ENCODE measurements around the gene HNRNPU.

Gene HNRNPU

DNA sequence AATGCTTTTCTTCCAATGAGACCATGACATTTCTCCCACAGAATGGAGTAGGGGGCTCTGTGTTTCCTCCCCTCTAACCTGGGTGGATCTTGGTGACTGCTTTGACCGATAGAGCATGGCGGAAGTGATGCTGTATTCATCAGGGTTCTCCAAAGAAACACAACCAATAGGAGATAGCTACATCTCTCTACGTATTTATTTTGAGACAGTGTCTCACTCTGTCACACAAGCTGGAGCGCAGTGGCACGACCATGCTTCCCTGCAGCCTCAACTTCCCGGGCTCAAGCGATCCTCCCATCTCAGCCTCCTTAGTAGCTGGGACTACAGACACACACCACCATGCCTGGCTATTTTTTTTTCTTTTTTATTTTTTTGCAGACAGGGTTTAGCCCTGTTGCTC lies 29.5 kb upstream of the HNRNPU start:
- no peak overlapping the region for H3K4me3 ChIP-seq (ENCODE audit: control insufficient read depth in 1 of 7, extremely low read depth in 1 of 7, insufficient read depth in 4 of 7, low read depth in 2 of 7, low read length in 6 of 7)
- POLR2A ChIA-PET = no interaction called here
- WGBS (ENCODE audit: insufficient coverage) = 98% methylated on average over 7 of the region's 7 CpGs
- no peaks in the 10 kb centered on the region for H3K36me3 ChIP-seq (ENCODE audit: control insufficient read depth in 4 of 4, insufficient read depth in 4 of 4, low read length in 3 of 4)
- no peak overlapping the region for H3K27ac ChIP-seq (ENCODE audit: insufficient read depth in 1 of 2, low read depth in 1 of 2, low read length in 2 of 2, poor library complexity in 1 of 2, severe bottlenecking in 2 of 2)
- no peak for DNase-seq
- no peaks in the 10 kb centered on the region for H3K27me3 ChIP-seq (replicated peaks in 2 of 5; ENCODE audit: control insufficient read depth in 4 of 5, insufficient read depth in 5 of 5, low read length in 4 of 5)
- no peaks in the 10 kb centered on the region for H3K9me3 ChIP-seq (ENCODE audit: control extremely low read depth in 1 of 5, control insufficient read depth in 4 of 5, insufficient read depth in 2 of 5, low read depth in 1 of 5, low read length in 4 of 5)
- H3K4me1 ChIP-seq (ENCODE audit: control extremely low read depth in 1 of 4, control insufficient read depth in 4 of 4, insufficient read depth in 4 of 4, low read length in 3 of 4) = no peaks in the 10 kb centered on the region
- CTCF ChIA-PET = interaction anchor here (1.5 kb wide), 1 partner anchor 25 kb away, joined by 3 read pairs; no protein-coding TSS in a partner anchor

GRCh38 chr1:244887281-244887680 lies 22.9 kb upstream of the HNRNPU start:
- no peaks in the 10 kb centered on the region for H3K36me3 ChIP-seq (ENCODE audit: control insufficient read depth in 4 of 4, insufficient read depth in 4 of 4, low read length in 3 of 4)
- no peak overlapping the region for H3K27ac ChIP-seq (ENCODE audit: insufficient read depth in 1 of 2, low read depth in 1 of 2, low read length in 2 of 2, poor library complexity in 1 of 2, severe bottlenecking in 2 of 2)
- ChIA-PET POLR2A (no interaction called here), CTCF (interaction anchor here (0.9 kb wide), 1 partner anchor 14 kb away, joined by 4 read pairs; no protein-coding TSS in a partner anchor)
- H3K9me3 ChIP-seq (ENCODE audit: control extremely low read depth in 1 of 5, control insufficient read depth in 4 of 5, insufficient read depth in 2 of 5, low read depth in 1 of 5, low read length in 4 of 5) = no peaks in the 10 kb centered on the region
- no peak for DNase-seq
- no peaks in the 10 kb centered on the region for H3K4me1 ChIP-seq (ENCODE audit: control extremely low read depth in 1 of 4, control insufficient read depth in 4 of 4, insufficient read depth in 4 of 4, low read length in 3 of 4)
- no peak overlapping the region for H3K4me3 ChIP-seq (ENCODE audit: control insufficient read depth in 1 of 7, extremely low read depth in 1 of 7, insufficient read depth in 4 of 7, low read depth in 2 of 7, low read length in 6 of 7)
- 93% methylated on average over 4 of the region's 4 CpGs for WGBS (ENCODE audit: insufficient coverage)
- no peaks in the 10 kb centered on the region for H3K27me3 ChIP-seq (replicated peaks in 2 of 5; ENCODE audit: control insufficient read depth in 4 of 5, insufficient read depth in 5 of 5, low read length in 4 of 5)

DNA sequence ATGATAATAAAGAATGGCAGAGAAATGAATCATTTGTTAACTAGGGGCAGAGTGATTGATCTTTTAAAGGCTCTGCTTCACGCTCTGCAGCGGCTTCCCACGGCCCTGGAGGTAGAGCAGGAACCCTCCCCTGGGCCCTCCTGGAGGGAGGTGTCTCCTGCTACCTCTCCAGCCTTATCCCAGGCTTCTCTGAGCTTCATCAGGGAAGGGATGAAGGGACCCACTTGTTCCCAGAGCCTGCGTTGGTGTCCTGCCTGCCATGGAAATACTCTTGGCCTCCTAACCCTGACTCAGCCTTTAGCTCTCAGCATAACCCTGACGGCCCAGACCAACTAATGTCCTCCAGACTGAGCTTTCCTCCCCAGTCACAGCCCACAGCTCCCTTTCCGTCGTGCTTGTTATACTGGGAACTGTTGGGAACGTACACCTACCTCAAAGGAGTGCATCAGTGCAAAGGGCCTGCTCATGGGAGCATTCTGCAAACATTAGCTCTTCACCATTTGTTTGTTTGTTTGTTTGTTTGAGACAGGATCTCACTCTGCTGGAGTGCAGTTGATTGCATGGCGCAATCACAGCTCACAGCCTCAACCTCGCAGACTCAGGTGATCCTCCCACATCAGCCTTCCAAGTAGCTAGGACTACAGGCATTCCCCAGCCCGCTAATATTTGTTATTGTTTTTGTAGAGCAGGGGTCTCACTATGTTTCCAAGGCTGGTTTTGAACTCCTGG lies 17.4 kb upstream of the HNRNPU start:
- Histone ChIP-seq H3K4me1 (ENCODE audit: control extremely low read depth in 1 of 4, control insufficient read depth in 4 of 4, insufficient read depth in 4 of 4, low read length in 3 of 4) (no peaks in the 10 kb centered on the region), H3K36me3 (ENCODE audit: control insufficient read depth in 4 of 4, insufficient read depth in 4 of 4, low read length in 3 of 4) (no peaks in the 10 kb centered on the region), H3K27ac (ENCODE audit: insufficient read depth in 1 of 2, low read depth in 1 of 2, low read length in 2 of 2, poor library complexity in 1 of 2, severe bottlenecking in 2 of 2) (no peak overlapping the region), H3K4me3 (ENCODE audit: control insufficient read depth in 1 of 7, extremely low read depth in 1 of 7, insufficient read depth in 4 of 7, low read depth in 2 of 7, low read length in 6 of 7) (no peak overlapping the region), H3K9me3 (ENCODE audit: control extremely low read depth in 1 of 5, control insufficient read depth in 4 of 5, insufficient read depth in 2 of 5, low read depth in 1 of 5, low read length in 4 of 5) (no peaks in the 10 kb centered on the region), H3K27me3 (replicated peaks in 2 of 5; ENCODE audit: control insufficient read depth in 4 of 5, insufficient read depth in 5 of 5, low read length in 4 of 5) (no peaks in the 10 kb centered on the region)
- WGBS (ENCODE audit: insufficient coverage) = 99% methylated on average over 7 of the region's 11 CpGs
- ChIA-PET POLR2A (no interaction called here), CTCF (no interaction called here)
- no peak for DNase-seq

DNA sequence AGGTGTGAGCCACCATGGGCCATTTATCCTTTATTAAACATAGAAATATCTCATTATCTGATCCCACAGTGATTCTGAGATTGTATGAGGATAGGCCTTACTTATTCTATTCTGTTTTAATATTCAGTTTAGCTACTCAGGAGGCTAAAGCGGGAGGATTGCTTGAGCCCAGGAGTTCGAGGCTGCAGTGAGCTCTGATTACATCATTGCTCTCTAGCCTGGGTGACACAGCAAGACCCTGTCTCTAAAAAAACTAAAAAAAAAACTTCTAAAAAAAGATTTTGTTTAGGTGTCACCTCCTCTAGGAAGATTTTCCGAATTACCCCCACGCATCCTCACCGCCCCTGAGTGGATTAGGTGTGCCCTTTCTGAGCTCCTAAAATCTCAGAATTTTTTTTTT lies 14.3 kb upstream of the HNRNPU start:
- no peaks in the 10 kb centered on the region for H3K4me1 ChIP-seq (ENCODE audit: control extremely low read depth in 1 of 4, control insufficient read depth in 4 of 4, insufficient read depth in 4 of 4, low read length in 3 of 4)
- CTCF ChIA-PET = no interaction called here
- WGBS (ENCODE audit: insufficient coverage) = 92% methylated on average over 4 of the region's 5 CpGs
- no peak overlapping the region for H3K27ac ChIP-seq (ENCODE audit: insufficient read depth in 1 of 2, low read depth in 1 of 2, low read length in 2 of 2, poor library complexity in 1 of 2, severe bottlenecking in 2 of 2)
- no peak overlapping the region for H3K4me3 ChIP-seq (ENCODE audit: control insufficient read depth in 1 of 7, extremely low read depth in 1 of 7, insufficient read depth in 4 of 7, low read depth in 2 of 7, low read length in 6 of 7)
- no peaks in the 10 kb centered on the region for H3K27me3 ChIP-seq (replicated peaks in 2 of 5; ENCODE audit: control insufficient read depth in 4 of 5, insufficient read depth in 5 of 5, low read length in 4 of 5)
- no peaks in the 10 kb centered on the region for H3K36me3 ChIP-seq (ENCODE audit: control insufficient read depth in 4 of 4, insufficient read depth in 4 of 4, low read length in 3 of 4)
- POLR2A ChIA-PET = no interaction called here
- no peak for DNase-seq
- no peaks in the 10 kb centered on the region for H3K9me3 ChIP-seq (ENCODE audit: control extremely low read depth in 1 of 5, control insufficient read depth in 4 of 5, insufficient read depth in 2 of 5, low read depth in 1 of 5, low read length in 4 of 5)

GRCh38 chr1:244876228-244876910 lies 12.0 kb upstream of the HNRNPU start:
- POLR2A ChIA-PET = interaction anchor here (0.5 kb wide), 1 partner anchor 8 kb away, joined by 3 read pairs; no protein-coding TSS in a partner anchor

GRCh38 chr1:244874974-244875579 lies 10.7 kb upstream of the HNRNPU start:
- DNase-seq = no peak
- H3K9me3 ChIP-seq (ENCODE audit: control extremely low read depth in 1 of 5, control insufficient read depth in 4 of 5, insufficient read depth in 2 of 5, low read depth in 1 of 5, low read length in 4 of 5) = no peaks in the 10 kb centered on the region
- no peaks in the 10 kb centered on the region for H3K27me3 ChIP-seq (replicated peaks in 2 of 5; ENCODE audit: control insufficient read depth in 4 of 5, insufficient read depth in 5 of 5, low read length in 4 of 5)
- H3K36me3 ChIP-seq (ENCODE audit: control insufficient read depth in 4 of 4, insufficient read depth in 4 of 4, low read length in 3 of 4) = no peaks in the 10 kb centered on the region
- no peak overlapping the region for H3K27ac ChIP-seq (ENCODE audit: insufficient read depth in 1 of 2, low read depth in 1 of 2, low read length in 2 of 2, poor library complexity in 1 of 2, severe bottlenecking in 2 of 2)
- no peaks in the 10 kb centered on the region for H3K4me1 ChIP-seq (ENCODE audit: control extremely low read depth in 1 of 4, control insufficient read depth in 4 of 4, insufficient read depth in 4 of 4, low read length in 3 of 4)
- 100% methylated on average over 3 of the region's 7 CpGs for WGBS (ENCODE audit: insufficient coverage)
- H3K4me3 ChIP-seq (ENCODE audit: control insufficient read depth in 1 of 7, extremely low read depth in 1 of 7, insufficient read depth in 4 of 7, low read depth in 2 of 7, low read length in 6 of 7) = no peak overlapping the region
- ChIA-PET POLR2A (no interaction called here), CTCF (no interaction called here)

More at GRCh38 chr1:244876228-244876910, 12.0 kb upstream of the HNRNPU start:
- 95% methylated on average over 4 of the region's 8 CpGs for WGBS (ENCODE audit: insufficient coverage)
- CTCF ChIA-PET = interaction anchor here (0.7 kb wide), 1 partner anchor 156 kb away, joined by 3 read pairs; no protein-coding TSS in a partner anchor
- no peaks in the 10 kb centered on the region for H3K4me1 ChIP-seq (ENCODE audit: control extremely low read depth in 1 of 4, control insufficient read depth in 4 of 4, insufficient read depth in 4 of 4, low read length in 3 of 4)
- no peaks in the 10 kb centered on the region for H3K36me3 ChIP-seq (ENCODE audit: control insufficient read depth in 4 of 4, insufficient read depth in 4 of 4, low read length in 3 of 4)
- H3K4me3 ChIP-seq (ENCODE audit: control insufficient read depth in 1 of 7, extremely low read depth in 1 of 7, insufficient read depth in 4 of 7, low read depth in 2 of 7, low read length in 6 of 7) = no peak overlapping the region
- H3K9me3 ChIP-seq (ENCODE audit: control extremely low read depth in 1 of 5, control insufficient read depth in 4 of 5, insufficient read depth in 2 of 5, low read depth in 1 of 5, low read length in 4 of 5) = no peaks in the 10 kb centered on the region
- no peaks in the 10 kb centered on the region for H3K27me3 ChIP-seq (replicated peaks in 2 of 5; ENCODE audit: control insufficient read depth in 4 of 5, insufficient read depth in 5 of 5, low read length in 4 of 5)
- H3K27ac ChIP-seq (ENCODE audit: insufficient read depth in 1 of 2, low read depth in 1 of 2, low read length in 2 of 2, poor library complexity in 1 of 2, severe bottlenecking in 2 of 2) = no peak overlapping the region
- DNase-seq = no peak

GRCh38 chr1:244869950-244870349 lies 5.6 kb upstream of the HNRNPU start:
- H3K9me3 ChIP-seq (ENCODE audit: control extremely low read depth in 1 of 5, control insufficient read depth in 4 of 5, insufficient read depth in 2 of 5, low read depth in 1 of 5, low read length in 4 of 5) = no peaks in the 10 kb centered on the region
- H3K4me1 ChIP-seq (ENCODE audit: control extremely low read depth in 1 of 4, control insufficient read depth in 4 of 4, insufficient read depth in 4 of 4, low read length in 3 of 4) = peaks cover 4 to 22% (median 12%) of the 10 kb centered on the region in 4 experiments
- no peaks in the 10 kb centered on the region for H3K36me3 ChIP-seq (ENCODE audit: control insufficient read depth in 4 of 4, insufficient read depth in 4 of 4, low read length in 3 of 4)
- ChIA-PET POLR2A (no interaction called here), CTCF (interaction anchor here (1.1 kb wide), 1 partner anchor 36 kb away, joined by 3 read pairs; no protein-coding TSS in a partner anchor)
- no peak for DNase-seq
- H3K4me3 ChIP-seq (ENCODE audit: control insufficient read depth in 1 of 7, extremely low read depth in 1 of 7, insufficient read depth in 4 of 7, low read depth in 2 of 7, low read length in 6 of 7) = no peak overlapping the region
- no peak overlapping the region for H3K27ac ChIP-seq (ENCODE audit: insufficient read depth in 1 of 2, low read depth in 1 of 2, low read length in 2 of 2, poor library complexity in 1 of 2, severe bottlenecking in 2 of 2)
- WGBS (ENCODE audit: insufficient coverage) = no CpG with 5 or more reads among the region's 4 CpGs
- H3K27me3 ChIP-seq (replicated peaks in 2 of 5; ENCODE audit: control insufficient read depth in 4 of 5, insufficient read depth in 5 of 5, low read length in 4 of 5) = no peaks in the 10 kb centered on the region
